ENCODE measurements around the gene GAL3ST2. TPM values are rescaled to one million over a fixed set of nuclear protein-coding genes. Genes with fewer than 3 reads are reported as not detected.

Gene GAL3ST2
- total RNA-seq, 2 experiments from 2014 or later, result 1.5 to 1.9 TPM

- ATAC-seq (ENCODE audit: poor library complexity) (no peak), DNase-seq (no peak)
- H3K27ac ChIP-seq (ENCODE audit: low read depth in 1 of 2, low read length in 2 of 2), result no peak overlapping the region
- TF ChIP-seq CTCF (IDR thresholded peaks at IDR 0.05), result no peak
- H3K27me3 ChIP-seq (ENCODE audit: control insufficient read depth in 1 of 2, insufficient read depth in 2 of 2, low read length in 2 of 2), result no peaks in the 10 kb centered on the region
- H3K4me1 ChIP-seq (ENCODE audit: insufficient read depth, low read length), result peaks cover 57% of the 10 kb centered on the region
- no peak overlapping the region for H3K4me3 ChIP-seq (ENCODE audit: low read length)
- ChIA-PET CTCF (no interaction called here), POLR2A (interaction anchor here (0.6 to 2.6 kb wide), 3 partner anchors 10 to 387 kb away, joined by 3 to 10 read pairs (median 3); partner anchors contain the start of gene DTYMK)
- no peaks in the 10 kb centered on the region for H3K9me3 ChIP-seq (ENCODE audit: control insufficient read depth in 1 of 2, insufficient read depth in 1 of 2, low read length in 2 of 2)
- H3K9me3 Mint-ChIP-seq, result no peaks in the 10 kb centered on the region
- H3K36me3 ChIP-seq (ENCODE audit: insufficient read depth, low read length), result peaks cover 11% of the 10 kb centered on the region
- H3K27me3 Mint-ChIP-seq, result no peaks in the 10 kb centered on the region
- H3K36me3 Mint-ChIP-seq (ENCODE audit: low read depth), result no peaks in the 10 kb centered on the region
- peak overlapping the region; percentile 85 for H3K4me3 Mint-ChIP-seq
- H3K4me1 Mint-ChIP-seq (ENCODE audit: low read depth), result peaks cover 23% of the 10 kb centered on the region
- peak overlapping the region; percentile 79 for H3K27ac Mint-ChIP-seq
- intact Hi-C loops (cut with DNase I, micrococcal nuclease), result loop anchor here in 1 of 2 experiments (5.0 to 10.0 kb wide), 3 partner anchors 121 to 581 kb away; partner anchors contain the start of genes PDCD1 and PPP1R7
Measured at GRCh38 chr2:241736111-241736510, 40.5 kb upstream of the GAL3ST2 start.

DNA sequence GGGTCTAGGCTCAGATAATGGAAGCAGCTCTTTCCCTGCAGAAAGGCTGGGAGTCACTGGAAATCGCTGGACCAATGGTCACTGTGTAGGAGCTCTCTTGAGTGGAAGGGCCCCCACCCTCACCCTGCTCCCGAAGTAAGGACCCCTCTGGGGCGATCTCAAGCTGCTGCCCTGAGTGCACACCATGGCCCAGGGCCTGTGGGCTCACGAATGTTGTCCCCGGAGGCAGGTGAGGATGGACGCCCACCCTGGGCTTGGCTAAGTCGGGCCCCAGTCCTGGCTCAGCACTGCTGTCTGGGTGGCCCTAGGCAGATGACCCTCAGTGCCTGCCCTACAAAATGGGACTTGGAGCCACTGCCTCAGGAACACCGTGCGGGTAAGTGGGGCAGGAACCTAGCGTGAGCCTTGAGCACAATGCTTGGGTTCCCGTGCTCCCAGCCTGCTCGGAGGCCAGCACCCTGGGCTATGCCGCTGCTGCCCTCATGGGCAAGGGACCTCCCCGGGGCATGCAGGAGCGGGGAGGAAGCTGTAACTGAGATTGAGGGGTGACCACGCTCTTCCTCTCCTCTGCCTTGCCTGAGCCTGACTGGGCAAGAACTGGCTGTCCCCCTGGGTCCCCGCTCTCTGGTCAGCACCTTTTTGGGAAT lies 38.5 kb upstream of the GAL3ST2 start:
- ChIA-PET POLR2A (no interaction called here), CTCF (no interaction called here)
- no peaks in the 10 kb centered on the region for H3K9me3 Mint-ChIP-seq
- ATAC-seq (ENCODE audit: poor library complexity) (no peak), DNase-seq (no peak)
- intact Hi-C loops (cut with DNase I, micrococcal nuclease), result loop anchor here in 1 of 2 experiments (5.0 to 10.0 kb wide), 3 partner anchors 119 to 583 kb away; partner anchors contain the start of genes PDCD1 and PPP1R7
- H3K4me3 Mint-ChIP-seq, result peak overlapping the region; percentile 85
- H3K27ac ChIP-seq (ENCODE audit: low read depth in 1 of 2, low read length in 2 of 2), result no peak overlapping the region
- H3K9me3 ChIP-seq (ENCODE audit: control insufficient read depth in 1 of 2, insufficient read depth in 1 of 2, low read length in 2 of 2), result peaks cover 0 to 9% of the 10 kb centered on the region in 2 experiments
- peaks cover 22% of the 10 kb centered on the region for H3K4me1 Mint-ChIP-seq (ENCODE audit: low read depth)
- no peaks in the 10 kb centered on the region for H3K27me3 Mint-ChIP-seq
- H3K36me3 Mint-ChIP-seq (ENCODE audit: low read depth), result no peaks in the 10 kb centered on the region
- peaks cover 60% of the 10 kb centered on the region for H3K4me1 ChIP-seq (ENCODE audit: insufficient read depth, low read length)
- peaks cover 11% of the 10 kb centered on the region for H3K36me3 ChIP-seq (ENCODE audit: insufficient read depth, low read length)
- TF ChIP-seq CTCF (IDR thresholded peaks at IDR 0.05), result no peak
- no peak overlapping the region for H3K4me3 ChIP-seq (ENCODE audit: low read length)
- no peaks in the 10 kb centered on the region for H3K27me3 ChIP-seq (ENCODE audit: control insufficient read depth in 1 of 2, insufficient read depth in 2 of 2, low read length in 2 of 2)
- peak overlapping the region; percentile 61 for H3K27ac Mint-ChIP-seq

GRCh38 chr2:241739177-241739576 lies 37.4 kb upstream of the GAL3ST2 start:
- ChIA-PET POLR2A (no interaction called here), CTCF (interaction anchor here (1.4 kb wide), 1 partner anchor 139 kb away, joined by 4 read pairs; no protein-coding TSS in a partner anchor)
- H3K36me3 ChIP-seq (ENCODE audit: insufficient read depth, low read length), result peaks cover 20% of the 10 kb centered on the region
- Mint-ChIP-seq H3K9me3 (no peaks in the 10 kb centered on the region), H3K4me3 (no peak overlapping the region), H3K4me1 (ENCODE audit: low read depth) (peaks cover 21% of the 10 kb centered on the region), H3K27ac (no peak overlapping the region), H3K36me3 (ENCODE audit: low read depth) (no peaks in the 10 kb centered on the region), H3K27me3 (no peaks in the 10 kb centered on the region)
- intact Hi-C loops (cut with DNase I, micrococcal nuclease), result loop anchor here in 1 of 2 experiments (5.0 to 10.0 kb wide), 3 partner anchors 118 to 584 kb away; partner anchors contain the start of genes PDCD1 and PPP1R7
- no peaks in the 10 kb centered on the region for H3K27me3 ChIP-seq (ENCODE audit: control insufficient read depth in 1 of 2, insufficient read depth in 2 of 2, low read length in 2 of 2)
- ATAC-seq (ENCODE audit: poor library complexity), result no peak
- DNase-seq, result no peak
- peaks cover 0 to 9% of the 10 kb centered on the region in 2 experiments for H3K9me3 ChIP-seq (ENCODE audit: control insufficient read depth in 1 of 2, insufficient read depth in 1 of 2, low read length in 2 of 2)
- no peak overlapping the region for H3K27ac ChIP-seq (ENCODE audit: low read depth in 1 of 2, low read length in 2 of 2)
- no peak overlapping the region for H3K4me3 ChIP-seq (ENCODE audit: low read length)
- TF ChIP-seq CTCF (IDR thresholded peaks at IDR 0.05), result no peak
- peaks cover 50% of the 10 kb centered on the region for H3K4me1 ChIP-seq (ENCODE audit: insufficient read depth, low read length)
